HG02763 (cell line): ENCODE measurements around the gene RCVRN.

Experiments
- ATAC-seq: cut with Tn5 transposase; IDR thresholded peaks from one replicate; pipeline ENCODE4 v1.9.1; 2021; ENCODE audit warnings: mild to moderate bottlenecking, moderate library complexity; ENCODE audit not compliant: unreplicated experiment

The RCVRN gene

GRCh38 chr17:9905078-9905415 lies at the start of gene RCVRN:
Gene RCVRN, minus strand, starts transcription at chr17:9905271. Its CDS starts 91 bp downstream, at chr17:9905180.
- no peak for ATAC-seq

DNA sequence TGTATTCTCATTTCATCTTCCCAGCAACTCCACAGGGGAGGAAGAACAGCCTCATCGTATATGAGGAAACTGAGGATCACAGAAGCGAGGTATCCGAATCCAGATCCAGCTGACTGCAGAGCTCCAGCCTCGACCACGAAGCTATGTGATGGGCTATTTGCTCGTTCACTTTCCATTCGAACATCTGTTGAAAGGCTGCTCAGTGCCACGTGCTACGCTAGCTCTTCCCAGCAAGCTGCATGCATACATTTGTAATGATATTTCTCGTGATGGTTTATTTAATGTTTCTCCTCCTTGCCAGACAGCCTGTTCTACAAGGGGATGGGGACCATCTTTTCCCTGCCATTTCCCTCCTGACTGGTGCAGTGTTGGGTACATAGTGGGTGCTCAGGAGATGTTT lies 48.4 kb upstream of the RCVRN start:
- ATAC-seq = no peak

GRCh38 chr17:9951803-9952202 lies 46.7 kb upstream of the RCVRN start:
- ATAC-seq = no peak

DNA sequence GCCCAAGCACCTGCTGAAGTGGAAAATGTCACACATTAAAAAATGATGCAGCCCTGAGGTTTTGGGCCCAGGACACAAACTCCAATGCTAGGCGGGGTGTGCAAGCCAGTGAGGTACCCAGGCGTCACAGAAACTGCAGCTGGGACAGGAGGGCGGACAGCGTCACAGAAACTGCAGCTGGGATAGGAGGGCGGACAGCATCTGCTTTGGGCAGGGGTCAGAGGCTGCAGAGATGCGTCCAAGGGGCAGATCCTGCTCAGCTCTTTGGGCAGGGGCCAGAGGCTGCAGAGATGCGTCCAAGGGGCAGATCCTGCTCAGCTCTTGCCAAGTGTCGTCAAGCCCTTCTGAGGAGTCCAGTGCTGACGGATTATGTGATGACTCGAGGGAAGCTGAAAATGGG lies 43.9 kb upstream of the RCVRN start:
- ATAC-seq = no peak

GRCh38 chr17:9944704-9945103 lies 39.6 kb upstream of the RCVRN start:
- no peak for ATAC-seq

- ATAC-seq = no peak
Measured at GRCh38 chr17:9943343-9943742, 38.3 kb upstream of the RCVRN start.

DNA sequence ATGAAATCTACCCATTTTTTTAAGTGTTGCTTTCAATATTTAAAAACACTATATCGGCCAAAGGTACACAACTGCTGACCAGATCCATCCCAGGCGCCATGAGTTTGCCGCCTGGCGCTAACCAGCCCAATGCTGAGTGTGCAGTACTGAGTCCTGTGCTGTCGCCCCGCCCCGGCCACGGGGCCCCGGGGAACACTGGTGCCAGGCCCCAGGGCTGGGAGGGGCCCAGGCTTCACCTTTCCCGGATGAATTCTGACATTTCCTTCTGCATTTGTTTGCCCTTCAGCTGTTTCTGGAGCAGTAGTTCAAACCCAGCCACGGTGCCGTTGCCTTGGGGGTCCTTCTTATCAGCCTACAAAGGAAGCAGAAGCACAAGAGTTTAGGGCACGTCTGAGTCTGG lies 37.8 kb upstream of the RCVRN start:
- ATAC-seq = no peak

- no peak for ATAC-seq
Measured at GRCh38 chr17:9941305-9941704, 36.2 kb upstream of the RCVRN start.

DNA sequence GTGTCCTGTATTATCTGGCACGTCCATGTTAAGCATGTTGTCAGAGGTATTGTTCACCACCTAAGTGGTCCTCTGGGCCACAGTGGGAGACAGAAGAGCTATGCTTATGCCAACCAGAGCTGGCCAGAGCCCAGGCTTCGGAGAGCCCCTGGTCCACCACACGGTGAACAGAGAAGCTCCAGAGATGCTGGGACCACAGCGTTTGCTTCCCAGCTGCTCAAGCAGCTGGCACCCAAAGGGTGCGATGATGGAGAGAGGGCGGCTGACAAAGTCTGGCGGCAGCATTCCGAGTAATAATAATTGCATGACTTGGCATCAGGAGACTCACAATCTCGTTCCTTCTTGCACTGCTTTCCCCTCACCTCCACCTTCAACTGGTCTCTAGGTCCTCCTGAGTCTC lies 35.8 kb upstream of the RCVRN start:
- no peak for ATAC-seq

GRCh38 chr17:9938764-9939163 lies 33.7 kb upstream of the RCVRN start:
- ATAC-seq = no peak

- no peak for ATAC-seq
Measured at GRCh38 chr17:9937901-9938300, 32.8 kb upstream of the RCVRN start.

- ATAC-seq = no peak
Measured at GRCh38 chr17:9937241-9937761, 32.2 kb upstream of the RCVRN start.

- no peak for ATAC-seq
Measured at GRCh38 chr17:9936095-9936494, 31.0 kb upstream of the RCVRN start.

- no peak for ATAC-seq
Measured at GRCh38 chr17:9935408-9935807, 30.3 kb upstream of the RCVRN start.

DNA sequence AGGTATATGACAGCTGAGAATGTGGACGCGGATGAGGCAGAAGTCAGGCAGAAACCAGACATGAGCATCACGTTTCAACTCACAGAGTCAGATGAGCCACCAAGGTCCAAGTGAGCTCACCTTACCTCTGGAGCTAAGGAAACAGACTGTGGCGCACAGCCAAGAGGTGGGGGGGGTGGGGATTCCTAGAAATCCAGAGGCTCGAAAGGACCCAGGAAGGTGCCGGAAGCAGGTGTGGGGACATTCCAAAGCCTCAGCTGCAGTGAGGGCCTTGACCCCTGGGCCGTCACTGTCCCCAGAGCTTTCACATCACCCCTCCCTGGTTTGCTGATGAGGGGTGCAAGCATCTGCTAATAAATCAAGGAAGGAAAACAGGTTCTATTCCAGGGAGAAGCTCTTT lies 29.3 kb upstream of the RCVRN start:
- no peak for ATAC-seq

- ATAC-seq = no peak
Measured at GRCh38 chr17:9932491-9932890, 27.4 kb upstream of the RCVRN start.

- ATAC-seq = no peak
Measured at GRCh38 chr17:9931144-9931741, 26.2 kb upstream of the RCVRN start.

- no peak for ATAC-seq
Measured at GRCh38 chr17:9929871-9930270, 24.8 kb upstream of the RCVRN start.

DNA sequence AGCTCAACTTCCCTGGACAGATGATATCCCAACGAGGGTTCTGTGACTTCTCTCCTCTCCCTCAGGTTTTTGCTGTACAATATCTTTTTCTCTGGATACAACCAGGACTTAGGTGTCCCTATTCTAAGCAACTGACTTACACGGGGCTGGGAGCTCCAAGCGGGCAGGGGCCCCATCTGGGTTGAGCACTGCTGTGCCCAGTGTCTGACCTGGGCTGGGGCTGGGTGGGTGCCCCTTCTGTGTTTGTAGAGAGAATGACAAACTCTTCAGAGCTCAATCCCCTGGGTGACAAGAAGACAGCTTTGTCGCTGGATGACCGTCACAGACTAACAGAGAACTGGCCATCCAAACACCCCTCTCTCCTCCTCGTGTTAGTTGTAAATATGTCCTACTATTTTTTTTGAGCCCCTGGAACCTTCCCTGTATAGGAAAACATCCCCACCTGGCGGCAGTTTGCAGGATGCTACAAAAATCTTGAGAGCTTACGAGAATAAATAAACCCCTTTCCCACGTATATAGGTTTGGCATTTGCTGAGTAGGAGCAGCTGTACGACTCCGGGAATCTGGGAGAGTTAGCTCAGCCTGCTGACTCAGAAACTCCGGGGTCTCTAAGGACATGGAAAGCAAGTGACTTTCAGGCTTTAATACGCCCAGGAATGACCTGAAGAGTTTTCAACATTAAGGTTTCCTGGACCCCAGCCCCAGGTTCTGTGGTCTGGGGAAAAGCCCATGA lies 23.7 kb upstream of the RCVRN start:
- no peak for ATAC-seq

DNA sequence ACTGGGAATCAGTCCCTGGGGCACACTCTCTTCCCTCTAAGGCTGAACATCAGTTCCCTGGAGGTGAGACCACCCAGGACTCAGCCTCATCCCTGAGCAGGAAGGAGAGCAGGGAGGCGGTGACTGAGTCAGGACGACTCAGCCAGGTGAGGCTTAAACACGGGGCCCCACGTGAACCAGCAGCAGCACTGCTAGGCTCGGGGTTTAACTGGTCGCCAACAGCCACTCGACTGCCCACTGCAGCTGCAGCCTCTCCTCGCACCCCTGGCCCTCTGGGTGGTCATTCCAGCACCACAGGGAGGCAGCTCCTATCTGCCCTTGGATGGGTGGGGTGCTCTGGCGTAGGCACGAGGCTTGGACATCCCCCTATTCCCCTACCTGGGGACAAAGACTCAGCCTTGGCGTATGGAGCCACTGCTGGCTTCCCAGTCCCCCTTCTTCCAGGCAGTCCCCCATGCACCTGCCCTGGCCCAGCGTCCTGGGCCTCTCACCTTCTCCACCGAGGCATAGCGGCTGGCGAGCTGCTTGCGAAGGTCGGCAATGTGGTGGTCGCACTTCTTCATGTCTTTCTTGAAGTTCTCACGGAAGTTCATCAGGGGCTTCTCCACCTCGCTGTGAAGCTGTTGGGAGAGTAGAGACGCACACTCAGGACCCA lies 21.2 kb upstream of the RCVRN start:
- no peak for ATAC-seq

DNA sequence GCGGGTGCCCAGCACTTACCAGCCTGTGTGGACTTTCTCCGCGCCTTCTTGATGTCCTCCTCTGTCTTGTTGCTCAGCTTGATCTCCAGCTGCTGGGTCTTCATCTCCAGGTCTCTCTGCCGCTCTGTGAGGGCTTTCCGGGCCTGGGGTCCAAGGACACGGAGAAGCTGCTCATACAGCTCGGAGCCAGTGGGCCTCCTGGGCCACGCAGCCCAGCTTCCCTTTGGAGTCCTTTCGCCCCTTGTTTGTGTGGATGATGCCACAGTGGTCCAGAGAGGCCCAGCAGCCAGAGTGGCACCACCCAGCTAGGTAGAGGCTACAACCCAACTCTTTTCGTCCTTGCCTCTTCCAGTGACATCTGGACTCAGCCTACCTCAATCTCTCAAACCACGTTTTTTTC lies 20.4 kb upstream of the RCVRN start:
- no peak for ATAC-seq

GRCh38 chr17:9924735-9925191 lies 19.7 kb upstream of the RCVRN start:
- no peak for ATAC-seq
